ENCODE data around the gene CYP2A13.

DNA sequence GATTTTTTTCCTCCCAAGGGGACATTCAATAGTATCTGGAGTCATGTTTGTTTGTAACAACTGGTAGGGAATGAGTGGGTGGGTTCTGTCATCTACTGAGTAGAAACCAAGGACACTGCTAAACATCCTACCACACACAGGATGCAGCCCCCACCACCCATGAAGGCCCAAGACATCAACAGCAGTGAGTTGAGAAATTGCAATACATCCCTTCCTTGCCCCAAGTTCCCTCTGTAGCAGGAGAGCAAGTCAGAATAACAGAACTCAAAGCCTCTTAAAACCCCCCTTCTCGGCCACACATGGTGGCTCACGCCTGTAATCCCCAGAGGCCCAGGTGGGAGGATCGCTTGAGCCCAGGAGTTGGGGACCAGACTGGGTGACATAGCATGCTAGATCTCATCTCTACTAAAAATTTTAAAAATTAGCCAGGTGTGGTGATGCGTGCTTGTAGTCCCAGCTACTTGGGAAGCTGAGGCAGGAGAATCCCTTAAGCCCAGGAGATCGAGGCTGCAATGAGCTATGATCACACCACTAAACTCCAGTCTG lies 23.6 kb downstream of the CYP2A13 start:
- TF ChIP-seq, protein P1, sequence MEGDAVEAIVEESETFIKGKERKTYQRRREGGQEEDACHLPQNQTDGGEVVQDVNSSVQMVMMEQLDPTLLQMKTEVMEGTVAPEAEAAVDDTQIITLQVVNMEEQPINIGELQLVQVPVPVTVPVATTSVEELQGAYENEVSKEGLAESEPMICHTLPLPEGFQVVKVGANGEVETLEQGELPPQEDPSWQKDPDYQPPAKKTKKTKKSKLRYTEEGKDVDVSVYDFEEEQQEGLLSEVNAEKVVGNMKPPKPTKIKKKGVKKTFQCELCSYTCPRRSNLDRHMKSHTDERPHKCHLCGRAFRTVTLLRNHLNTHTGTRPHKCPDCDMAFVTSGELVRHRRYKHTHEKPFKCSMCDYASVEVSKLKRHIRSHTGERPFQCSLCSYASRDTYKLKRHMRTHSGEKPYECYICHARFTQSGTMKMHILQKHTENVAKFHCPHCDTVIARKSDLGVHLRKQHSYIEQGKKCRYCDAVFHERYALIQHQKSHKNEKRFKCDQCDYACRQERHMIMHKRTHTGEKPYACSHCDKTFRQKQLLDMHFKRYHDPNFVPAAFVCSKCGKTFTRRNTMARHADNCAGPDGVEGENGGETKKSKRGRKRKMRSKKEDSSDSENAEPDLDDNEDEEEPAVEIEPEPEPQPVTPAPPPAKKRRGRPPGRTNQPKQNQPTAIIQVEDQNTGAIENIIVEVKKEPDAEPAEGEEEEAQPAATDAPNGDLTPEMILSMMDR (optimal IDR thresholded peaks at IDR 0.05 in 1 of 3, IDR thresholded peaks at IDR 0.05 in 1 of 3, conservative IDR thresholded peaks at IDR 0.05 in 1 of 3; ENCODE audit: extremely low read depth in 1 of 3, insufficient read depth in 2 of 3, low read length in 3 of 3), result no peak
- TF ChIP-seq EZH2 (IDR thresholded peaks at IDR 0.05; ENCODE audit: low read length), result no peak

Data from keratinocyte (primary cell).